Panc1 (cell line): ENCODE data around the gene EEF1E1. TPM values are rescaled to one million over a fixed set of nuclear protein-coding genes. Genes with fewer than 3 reads are reported as not detected.

Source experiments
- ATAC-seq: fragments of 200-7000 bp; cut with Tn5 transposase; 2 replicates; pipeline ENCODE4 v1.9.1; 2020; ENCODE audit warnings: mild to moderate bottlenecking, moderate library complexity
- BruUV-seq: library from RNA; stranded (reverse); fragments of 400-500 nt; replicated peaks from 2 replicates; lab custom pipeline; 2021; lab: Mats Ljungman, UMichigan
- CTCF ChIA-PET: fragments of 300-600 bp; sonication (Branson Sonifier 250); formaldehyde crosslinking; loops from one replicate; lab custom pipeline; 2022; ENCODE audit warnings: antibody characterized with exemption; lab: Charles Lee
- POLR2A ChIA-PET: fragments of 300-600 bp; sonication (Branson Sonifier 250); formaldehyde crosslinking; loops from one replicate; lab custom pipeline; 2022; ENCODE audit warnings: antibody characterized with exemption; lab: Charles Lee
- DNase-seq: peaks from one replicate; pipeline ENCODE4 v3.0.0-alpha.2; 2010; ENCODE audit warnings: low read depth, low spot score
- H3K27ac ChIP-seq: 2 replicates; pipeline ENCODE4 v1.5.1; 2011; ENCODE audit warnings: mild to moderate bottlenecking, low read length, inconsistent platforms
- H3K27me3 ChIP-seq: fragments of 200-500 bp; sonication (Bioruptor generic); 2 replicates; pipeline ENCODE4 v1.6.0; 2014; ENCODE audit warnings: low read length, inconsistent platforms; ENCODE audit not compliant: control insufficient read depth, insufficient read depth
- H3K36me3 ChIP-seq: fragments of 200-500 bp; sonication (Bioruptor generic); 2 replicates; pipeline ENCODE4 v1.5.1; 2014; ENCODE audit warnings: inconsistent platforms, mild to moderate bottlenecking, low read length, moderate library complexity; ENCODE audit not compliant: control insufficient read depth, insufficient read depth
- H3K4me1 ChIP-seq: 2 replicates; pipeline ENCODE4 v1.5.1; 2011; ENCODE audit warnings: inconsistent platforms, mild to moderate bottlenecking, low read length, moderate library complexity; ENCODE audit not compliant: control insufficient read depth, insufficient read depth
- H3K4me3 ChIP-seq, 2 experiments: 2 replicates each; pipeline ENCODE4 v1.5.1; 2011 to 2012; ENCODE audit warnings: low read depth in 2 of 2, low read length in 2 of 2, mild to moderate bottlenecking in 2 of 2, inconsistent platforms in 1 of 2, moderate library complexity in 1 of 2
- H3K9me3 ChIP-seq: fragments of 200-500 bp; sonication (Bioruptor generic); 2 replicates; pipeline ENCODE4 v1.5.1; 2014; ENCODE audit warnings: low read depth, mild to moderate bottlenecking, inconsistent platforms, low read length, moderate library complexity; ENCODE audit not compliant: control insufficient read depth, insufficient read depth
- CTCF ChIP-seq: fragments of 450-650 bp; IDR thresholded peaks from 2 replicates; pipeline ENCODE4 v1.5.1; 2017; ENCODE audit warnings: mild to moderate bottlenecking
- POLR2AphosphoS5 ChIP-seq: IDR thresholded peaks from 2 replicates; pipeline ENCODE4 v1.6.1; 2012; ENCODE audit warnings: mild to moderate bottlenecking, low read depth, low read length, moderate library complexity
- SIN3A ChIP-seq: IDR thresholded peaks from 2 replicates; pipeline ENCODE4 v1.6.1; 2012; ENCODE audit warnings: low read depth, mild to moderate bottlenecking, low read length, moderate library complexity, borderline replicate concordance; ENCODE audit not compliant: insufficient read depth
- TCF7L2 ChIP-seq: IDR thresholded peaks from 2 replicates; pipeline ENCODE4 v1.6.1; 2011; ENCODE audit warnings: mild to moderate bottlenecking, low read depth, low read length, inconsistent platforms
- in situ Hi-C: cut with HindIII; loops from 2 replicates; pipeline ENCODE4 v1.10.0; 2016; ENCODE audit warnings: low sequenced_read_pairs, low pct_unique_long_range_greater_than_20kb
- intact Hi-C: fragments of 100-400 bp; cut with micrococcal nuclease; formaldehyde crosslinking; loops from one replicate; pipeline ENCODE4 v1.10.0; 2022; ENCODE audit not compliant: unreplicated experiment
- total RNA-seq: library from RNA; stranded (reverse); gene quantifications from one replicate; pipeline ENCODE4 v1.2.1, GENCODE V29; 2021; ENCODE audit not compliant: unreplicated experiment
- TF ChIP-seq, protein P1 (sequence below), 2 experiments: IDR thresholded peaks; 2 replicates each; pipeline ENCODE4 v1.6.1; 2011 to 2012; ENCODE audit warnings: low read depth in 2 of 2, control low read depth in 1 of 2, low read length in 1 of 2, mild to moderate bottlenecking in 1 of 2, moderate library complexity in 1 of 2; ENCODE audit not compliant: insufficient read depth in 1 of 2

The EEF1E1 gene
- total RNA-seq, 1 experiment from 2014 or later, result 59.5 TPM

DNA sequence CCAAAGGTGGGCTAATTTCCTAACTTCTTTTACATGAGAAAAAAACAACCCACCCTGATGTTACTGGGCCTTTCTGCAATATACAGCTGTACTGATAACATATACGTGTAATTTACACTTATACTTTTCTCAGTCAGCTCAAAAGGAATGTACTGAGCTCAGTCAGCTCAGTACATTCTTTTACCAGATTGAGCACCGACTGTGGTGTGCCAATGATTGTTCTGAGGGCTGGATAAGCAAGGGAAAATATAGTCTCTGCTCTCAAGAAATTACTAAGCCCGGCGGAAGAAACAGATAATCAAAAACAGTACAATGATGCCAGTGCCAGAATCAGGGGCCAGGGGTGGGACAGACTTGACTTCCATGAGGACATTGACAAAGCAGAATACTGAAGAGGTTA lies 28.1 kb downstream of the EEF1E1 start:
- Histone ChIP-seq H3K4me3 (no peak overlapping the region), H3K36me3 (no peaks in the 10 kb centered on the region), H3K27ac (no peak overlapping the region), H3K9me3 (no peaks in the 10 kb centered on the region), H3K27me3 (no peaks in the 10 kb centered on the region), H3K4me1 (no peaks in the 10 kb centered on the region)
- POLR2A ChIA-PET, result interaction anchor here (0.6 kb wide), 1 partner anchor 697 kb away, joined by 3 read pairs; no protein-coding TSS in a partner anchor
- intact Hi-C loops, result no loop called here
- DNase-seq (no peak), ATAC-seq (no peak)
- CTCF ChIA-PET, result interaction anchor here (0.6 kb wide), 1 partner anchor 33 kb away, joined by 9 read pairs; no protein-coding TSS in a partner anchor
- TF ChIP-seq, protein P1, sequence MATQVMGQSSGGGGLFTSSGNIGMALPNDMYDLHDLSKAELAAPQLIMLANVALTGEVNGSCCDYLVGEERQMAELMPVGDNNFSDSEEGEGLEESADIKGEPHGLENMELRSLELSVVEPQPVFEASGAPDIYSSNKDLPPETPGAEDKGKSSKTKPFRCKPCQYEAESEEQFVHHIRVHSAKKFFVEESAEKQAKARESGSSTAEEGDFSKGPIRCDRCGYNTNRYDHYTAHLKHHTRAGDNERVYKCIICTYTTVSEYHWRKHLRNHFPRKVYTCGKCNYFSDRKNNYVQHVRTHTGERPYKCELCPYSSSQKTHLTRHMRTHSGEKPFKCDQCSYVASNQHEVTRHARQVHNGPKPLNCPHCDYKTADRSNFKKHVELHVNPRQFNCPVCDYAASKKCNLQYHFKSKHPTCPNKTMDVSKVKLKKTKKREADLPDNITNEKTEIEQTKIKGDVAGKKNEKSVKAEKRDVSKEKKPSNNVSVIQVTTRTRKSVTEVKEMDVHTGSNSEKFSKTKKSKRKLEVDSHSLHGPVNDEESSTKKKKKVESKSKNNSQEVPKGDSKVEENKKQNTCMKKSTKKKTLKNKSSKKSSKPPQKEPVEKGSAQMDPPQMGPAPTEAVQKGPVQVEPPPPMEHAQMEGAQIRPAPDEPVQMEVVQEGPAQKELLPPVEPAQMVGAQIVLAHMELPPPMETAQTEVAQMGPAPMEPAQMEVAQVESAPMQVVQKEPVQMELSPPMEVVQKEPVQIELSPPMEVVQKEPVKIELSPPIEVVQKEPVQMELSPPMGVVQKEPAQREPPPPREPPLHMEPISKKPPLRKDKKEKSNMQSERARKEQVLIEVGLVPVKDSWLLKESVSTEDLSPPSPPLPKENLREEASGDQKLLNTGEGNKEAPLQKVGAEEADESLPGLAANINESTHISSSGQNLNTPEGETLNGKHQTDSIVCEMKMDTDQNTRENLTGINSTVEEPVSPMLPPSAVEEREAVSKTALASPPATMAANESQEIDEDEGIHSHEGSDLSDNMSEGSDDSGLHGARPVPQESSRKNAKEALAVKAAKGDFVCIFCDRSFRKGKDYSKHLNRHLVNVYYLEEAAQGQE (IDR thresholded peaks at IDR 0.05; ENCODE audit: insufficient read depth in 1 of 2, low read depth in 2 of 2, low read length in 1 of 2), result no peak
- TF ChIP-seq CTCF (no peak), TCF7L2 (no peak), POLR2AphosphoS5 (no peak), SIN3A (no peak)
- in situ Hi-C loops, result no loop called here
- no TSS peak for BruUV-seq

GRCh38 chr6:8073758-8074157 lies 28.6 kb downstream of the EEF1E1 start:
- H3K9me3 ChIP-seq, result no peaks in the 10 kb centered on the region
- CTCF ChIA-PET, result interaction anchor here (0.6 kb wide), 1 partner anchor 33 kb away, joined by 9 read pairs; no protein-coding TSS in a partner anchor
- no peaks in the 10 kb centered on the region for H3K27me3 ChIP-seq
- no peak overlapping the region for H3K4me3 ChIP-seq
- no TSS peak for BruUV-seq
- no peak overlapping the region for H3K27ac ChIP-seq
- in situ Hi-C loops, result no loop called here
- no peaks in the 10 kb centered on the region for H3K36me3 ChIP-seq
- DNase-seq (no peak), ATAC-seq (no peak)
- intact Hi-C loops, result no loop called here
- POLR2A ChIA-PET, result interaction anchor here (0.6 kb wide), 1 partner anchor 697 kb away, joined by 3 read pairs; no protein-coding TSS in a partner anchor
- TF ChIP-seq SIN3A (no peak), CTCF (no peak), POLR2AphosphoS5 (no peak), TCF7L2 (no peak)
- TF ChIP-seq, protein P1 (IDR thresholded peaks at IDR 0.05; ENCODE audit: insufficient read depth in 1 of 2, low read depth in 2 of 2, low read length in 1 of 2), result no peak
- H3K4me1 ChIP-seq, result no peaks in the 10 kb centered on the region
